Caco-2 (cell line): ENCODE measurements around the gene C19orf33. TPM values are rescaled to one million over a fixed set of nuclear protein-coding genes. Genes with fewer than 3 reads are reported as not detected.

Experiments used
- BruUV-seq: library from RNA; stranded (reverse); fragments of 400-500 nt; replicated peaks from 2 replicates; lab custom pipeline; 2021; lab: Mats Ljungman, UMichigan
- CTCF ChIA-PET: fragments of 300-600 bp; sonication (Branson Sonifier 250); formaldehyde crosslinking; loops from one replicate; lab custom pipeline; 2022; ENCODE audit warnings: antibody characterized with exemption; lab: Charles Lee
- POLR2A ChIA-PET: fragments of 300-600 bp; sonication (Branson Sonifier 250); formaldehyde crosslinking; loops from one replicate; lab custom pipeline; 2022; ENCODE audit warnings: antibody characterized with exemption; lab: Charles Lee
- DNase-seq, 2 experiments: peaks; one replicate each; pipeline versions ENCODE4 v3.0.0 to v3.0.0-alpha.2; 2020 to 2022
- H3K27me3 ChIP-seq: replicated peaks from 2 replicates; pipeline ENCODE4 v1.6.0; 2011; ENCODE audit warnings: low read length; ENCODE audit not compliant: control insufficient read depth, insufficient read depth
- H3K36me3 ChIP-seq: 2 replicates; pipeline ENCODE4 v1.5.1; 2011; ENCODE audit warnings: low read length; ENCODE audit not compliant: control insufficient read depth, insufficient read depth
- H3K4me1 ChIP-seq: fragments of 250-450 bp; sonication (Bioruptor Pico); 2 replicates; pipeline ENCODE4 v1.5.1; 2020; ENCODE audit warnings: mild to moderate bottlenecking
- H3K4me3 ChIP-seq: 2 replicates; pipeline ENCODE4 v1.5.1; 2011; ENCODE audit warnings: low read depth, mild to moderate bottlenecking, control low read depth, low read length
- H3K9me3 ChIP-seq: fragments of 250-450 bp; sonication (Bioruptor Pico); 2 replicates; pipeline ENCODE4 v1.5.1; 2020; ENCODE audit warnings: mild to moderate bottlenecking, moderate library complexity
- H3K27ac Mint-ChIP-seq: one replicate; pipeline ENCODE4 v1.8.0; 2022; ENCODE audit warnings: mixed read lengths; ENCODE audit not compliant: unreplicated experiment
- H3K27me3 Mint-ChIP-seq: one replicate; pipeline ENCODE4 v1.8.0; 2022; ENCODE audit warnings: mixed read lengths; ENCODE audit not compliant: insufficient read depth, unreplicated experiment
- H3K36me3 Mint-ChIP-seq: one replicate; pipeline ENCODE4 v1.8.0; 2022; ENCODE audit warnings: mild to moderate bottlenecking, mixed read lengths; ENCODE audit not compliant: insufficient read depth, unreplicated experiment
- H3K4me1 Mint-ChIP-seq: one replicate; pipeline ENCODE4 v1.8.0; 2022; ENCODE audit warnings: low read depth, mixed read lengths; ENCODE audit not compliant: unreplicated experiment
- H3K4me3 Mint-ChIP-seq: one replicate; pipeline ENCODE4 v1.8.0; 2022; ENCODE audit warnings: mild to moderate bottlenecking, moderate library complexity, mixed read lengths; ENCODE audit not compliant: unreplicated experiment
- H3K9me3 Mint-ChIP-seq: one replicate; pipeline ENCODE4 v1.8.0; 2022; ENCODE audit warnings: mixed read lengths; ENCODE audit not compliant: unreplicated experiment
- intact Hi-C: fragments of 100-400 bp; cut with micrococcal nuclease; formaldehyde crosslinking; loops from one replicate; pipeline ENCODE4 v1.10.0; 2022; ENCODE audit not compliant: unreplicated experiment
- total RNA-seq: library from RNA; stranded (reverse); gene quantifications from 2 replicates; pipeline ENCODE4 v1.2.3, GENCODE V29; 2022
- TF ChIP-seq, protein P1 (sequence below), 2 experiments: fragments of 200-600 bp in 1 of 2; IDR thresholded peaks; 1 replicate in 1 of 2; 2 replicates in 1 of 2; pipeline versions ENCODE4 v1.5.1 to v1.8.0; 2011 to 2022; ENCODE audit warnings: antibody characterized with exemption in 1 of 2, control low read depth in 1 of 2, inconsistent platforms in 1 of 2, low read depth in 1 of 2, low read length in 1 of 2, mild to moderate bottlenecking in 1 of 2, moderate library complexity in 1 of 2; ENCODE audit not compliant: insufficient read depth in 1 of 2, severe bottlenecking in 1 of 2, unreplicated experiment in 1 of 2

C19orf33 gene
- total RNA-seq, 1 experiment from 2014 or later: 18.6 TPM

DNA sequence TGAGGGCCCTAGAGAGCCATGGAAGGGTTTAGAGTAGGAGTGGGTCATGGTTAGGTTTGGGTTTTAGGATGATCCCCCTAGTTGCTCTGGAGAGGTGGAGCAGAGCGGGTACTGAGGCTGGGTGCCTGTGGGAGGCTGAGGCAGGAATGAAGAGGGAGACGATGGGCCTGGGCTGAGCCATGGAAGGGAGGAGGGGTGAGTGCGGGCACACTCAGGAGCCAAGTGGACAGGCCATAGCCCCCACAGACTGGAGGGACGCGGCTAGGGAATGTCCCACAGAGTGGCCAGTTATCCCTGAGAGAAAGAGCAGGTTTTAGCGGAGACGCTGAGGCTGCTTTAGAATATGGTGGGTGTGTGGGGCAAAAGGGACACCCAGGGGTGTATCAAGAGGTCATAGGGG is 25.6 kb downstream of the C19orf33 start:
- intact Hi-C loops: no loop called here
- Histone ChIP-seq H3K4me3 (no peak overlapping the region), H3K9me3 (no peaks in the 10 kb centered on the region), H3K36me3 (no peaks in the 10 kb centered on the region), H3K27me3 (no peaks in the 10 kb centered on the region), H3K4me1 (no peaks in the 10 kb centered on the region)
- Mint-ChIP-seq H3K27ac (peak overlapping the region; percentile 1), H3K4me1 (no peaks in the 10 kb centered on the region), H3K27me3 (no peaks in the 10 kb centered on the region), H3K9me3 (no peaks in the 10 kb centered on the region), H3K4me3 (no peak overlapping the region), H3K36me3 (no peaks in the 10 kb centered on the region)
- ChIA-PET CTCF (interaction anchor here (1.7 kb wide), 1 partner anchor 86 kb away, joined by 5 read pairs; no protein-coding TSS in a partner anchor), POLR2A (interaction anchor here (0.6 kb wide), 1 partner anchor 78 kb away, joined by 3 read pairs; no protein-coding TSS in a partner anchor)
- BruUV-seq: no TSS peak
- TF ChIP-seq, protein P1, sequence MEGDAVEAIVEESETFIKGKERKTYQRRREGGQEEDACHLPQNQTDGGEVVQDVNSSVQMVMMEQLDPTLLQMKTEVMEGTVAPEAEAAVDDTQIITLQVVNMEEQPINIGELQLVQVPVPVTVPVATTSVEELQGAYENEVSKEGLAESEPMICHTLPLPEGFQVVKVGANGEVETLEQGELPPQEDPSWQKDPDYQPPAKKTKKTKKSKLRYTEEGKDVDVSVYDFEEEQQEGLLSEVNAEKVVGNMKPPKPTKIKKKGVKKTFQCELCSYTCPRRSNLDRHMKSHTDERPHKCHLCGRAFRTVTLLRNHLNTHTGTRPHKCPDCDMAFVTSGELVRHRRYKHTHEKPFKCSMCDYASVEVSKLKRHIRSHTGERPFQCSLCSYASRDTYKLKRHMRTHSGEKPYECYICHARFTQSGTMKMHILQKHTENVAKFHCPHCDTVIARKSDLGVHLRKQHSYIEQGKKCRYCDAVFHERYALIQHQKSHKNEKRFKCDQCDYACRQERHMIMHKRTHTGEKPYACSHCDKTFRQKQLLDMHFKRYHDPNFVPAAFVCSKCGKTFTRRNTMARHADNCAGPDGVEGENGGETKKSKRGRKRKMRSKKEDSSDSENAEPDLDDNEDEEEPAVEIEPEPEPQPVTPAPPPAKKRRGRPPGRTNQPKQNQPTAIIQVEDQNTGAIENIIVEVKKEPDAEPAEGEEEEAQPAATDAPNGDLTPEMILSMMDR (IDR thresholded peaks at IDR 0.05; ENCODE audit: insufficient read depth in 1 of 2, low read depth in 1 of 2, low read length in 1 of 2, severe bottlenecking in 1 of 2, unreplicated experiment in 1 of 2): no peak
- DNase-seq: no peak

DNA sequence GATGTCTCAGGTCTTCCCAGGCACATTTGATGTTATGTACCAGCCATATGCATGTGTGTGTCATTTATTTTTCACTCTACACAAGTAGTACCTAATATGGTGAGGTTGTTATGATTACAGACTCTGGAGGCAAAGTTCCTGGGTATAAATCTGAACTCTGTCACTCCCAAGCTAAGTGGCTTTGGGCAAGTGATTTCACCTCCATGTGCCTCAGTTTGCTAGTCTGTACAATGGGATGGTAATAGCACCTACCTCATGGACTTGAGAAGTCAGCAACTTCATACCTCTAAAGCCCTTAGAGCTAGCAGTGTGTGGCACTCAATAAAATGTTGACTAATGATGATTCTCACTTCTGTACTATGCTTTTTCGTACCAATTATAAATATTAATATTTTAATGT is 27.7 kb downstream of the C19orf33 start:
- TF ChIP-seq, protein P1 (IDR thresholded peaks at IDR 0.05; ENCODE audit: insufficient read depth in 1 of 2, low read depth in 1 of 2, low read length in 1 of 2, severe bottlenecking in 1 of 2, unreplicated experiment in 1 of 2): no peak
- no peaks in the 10 kb centered on the region for H3K27me3 Mint-ChIP-seq
- no peaks in the 10 kb centered on the region for H3K9me3 ChIP-seq
- CTCF ChIA-PET: no interaction called here
- H3K4me3 ChIP-seq: no peak overlapping the region
- no TSS peak for BruUV-seq
- peaks cover 4% of the 10 kb centered on the region; the same call in 1 of the 2 replicates for H3K4me1 ChIP-seq
- H3K4me1 Mint-ChIP-seq: no peaks in the 10 kb centered on the region
- H3K4me3 Mint-ChIP-seq: no peak overlapping the region
- H3K27ac Mint-ChIP-seq: no peak overlapping the region
- no peaks in the 10 kb centered on the region for H3K27me3 ChIP-seq
- H3K36me3 Mint-ChIP-seq: peaks cover 8% of the 10 kb centered on the region
- intact Hi-C loops: no loop called here
- H3K9me3 Mint-ChIP-seq: no peaks in the 10 kb centered on the region
- no peaks in the 10 kb centered on the region for H3K36me3 ChIP-seq
- DNase-seq: no peak
- POLR2A ChIA-PET: no interaction called here

DNA sequence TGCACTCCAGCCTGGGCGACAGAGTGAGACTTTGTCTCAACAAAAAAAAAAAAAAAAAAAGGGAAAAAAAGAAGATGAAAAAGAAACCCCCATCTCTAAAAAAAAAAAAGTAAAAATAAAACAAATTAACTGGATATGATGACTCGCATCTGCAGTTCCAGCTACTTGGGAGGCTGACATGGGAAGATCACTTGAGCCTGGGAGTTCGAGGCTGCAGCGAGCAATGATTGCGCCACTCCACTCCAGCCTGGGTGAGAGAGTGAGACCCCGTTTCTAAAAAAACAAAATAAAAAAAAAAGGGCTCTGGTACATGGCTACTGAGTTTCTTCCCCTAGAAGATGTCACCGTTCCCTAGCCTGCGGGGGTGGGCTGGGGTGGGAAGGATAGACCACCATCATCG is 29.2 kb downstream of the C19orf33 start:
- intact Hi-C loops: no loop called here
- H3K4me1 Mint-ChIP-seq: no peaks in the 10 kb centered on the region
- no peaks in the 10 kb centered on the region for H3K9me3 Mint-ChIP-seq
- no peak overlapping the region for H3K4me3 Mint-ChIP-seq
- POLR2A ChIA-PET: no interaction called here
- no peak overlapping the region for H3K27ac Mint-ChIP-seq
- Histone ChIP-seq H3K36me3 (no peaks in the 10 kb centered on the region), H3K27me3 (no peaks in the 10 kb centered on the region), H3K4me1 (peaks cover 4% of the 10 kb centered on the region; the same call in 1 of the 2 replicates), H3K9me3 (no peaks in the 10 kb centered on the region), H3K4me3 (no peak overlapping the region)
- BruUV-seq: no TSS peak
- no peaks in the 10 kb centered on the region for H3K27me3 Mint-ChIP-seq
- CTCF ChIA-PET: interaction anchor here (1.8 kb wide), 1 partner anchor 90 kb away, joined by 9 read pairs; no protein-coding TSS in a partner anchor
- peaks cover 15% of the 10 kb centered on the region for H3K36me3 Mint-ChIP-seq
- TF ChIP-seq, protein P1 (IDR thresholded peaks at IDR 0.05; ENCODE audit: insufficient read depth in 1 of 2, low read depth in 1 of 2, low read length in 1 of 2, severe bottlenecking in 1 of 2, unreplicated experiment in 1 of 2): no peak
- no peak for DNase-seq
